Neural cell (in vitro differentiated cells): Measurements from ENCODE around the gene FNDC11. TPM values are rescaled to one million over a fixed set of nuclear protein-coding genes. Genes with fewer than 3 reads are reported as not detected.
"Not testable (repeated sequence)": the region's sequence is repeated elsewhere in the genome, so short reads cannot be mapped to it uniquely, and the experiment has no call there.

Experiments
- H2AFZ ChIP-seq: fragments of 200-600, 300-800 bp; sonication (generic), shearing (Covaris generic); 2 replicates; pipeline ENCODE4 v1.6.0; 2014; ENCODE audit warnings: low read depth, mild to moderate bottlenecking, antibody characterized with exemption, low read length, moderate library complexity
- H3F3A ChIP-seq: fragments of 200-600 bp; shearing (Covaris generic); 2 replicates; pipeline ENCODE4 v1.6.1; 2016; ENCODE audit warnings: mild to moderate bottlenecking, moderate library complexity, mixed read lengths, antibody characterized with exemption, low read length; ENCODE audit not compliant: insufficient read depth, poor library complexity, severe bottlenecking
- H3K27ac ChIP-seq: fragments of 200-600, 300-800 bp; sonication (generic), shearing (Covaris generic); 2 replicates; pipeline ENCODE4 v1.5.1; 2014; ENCODE audit warnings: mild to moderate bottlenecking, low read length, moderate library complexity
- H3K27me3 ChIP-seq: fragments of 300-800, 200-600 bp; sonication (generic), shearing (Covaris generic); 2 replicates; pipeline ENCODE4 v1.6.0; 2014; ENCODE audit warnings: mild to moderate bottlenecking, low read depth, low read length, moderate library complexity; ENCODE audit not compliant: insufficient read depth
- H3K36me3 ChIP-seq: fragments of 300-800, 200-600 bp; sonication (generic), shearing (Covaris generic); 2 replicates; pipeline ENCODE4 v1.5.1; 2014; ENCODE audit warnings: mild to moderate bottlenecking, antibody characterized with exemption, low read length, moderate library complexity; ENCODE audit not compliant: insufficient read depth
- H3K4me2 ChIP-seq: fragments of 300-800, 200-600 bp; sonication (generic), shearing (Covaris generic); 2 replicates; pipeline ENCODE4 v1.6.0; 2014; ENCODE audit warnings: mild to moderate bottlenecking, low read length
- H3K4me3 ChIP-seq: fragments of 300-800, 200-600 bp; sonication (generic), shearing (Covaris generic); 2 replicates; pipeline ENCODE4 v1.5.1; 2014; ENCODE audit warnings: mild to moderate bottlenecking, low read length, moderate library complexity
- H3K79me2 ChIP-seq: fragments of 200-600 bp; shearing (Covaris generic); replicated peaks from 2 replicates; pipeline ENCODE4 v1.6.0; 2014; ENCODE audit warnings: mild to moderate bottlenecking, low read length, moderate library complexity; ENCODE audit not compliant: insufficient read depth
- H3K9ac ChIP-seq: fragments of 300-800, 200-600 bp; sonication (generic), shearing (Covaris generic); 2 replicates; pipeline ENCODE4 v1.6.1; 2016; ENCODE audit warnings: mild to moderate bottlenecking, low read length, mixed read lengths
- H3K9me2 ChIP-seq: fragments of 200-600 bp; shearing (Covaris generic); 2 replicates; pipeline ENCODE4 v1.6.1; 2016; ENCODE audit warnings: mild to moderate bottlenecking, low read length, mixed read lengths; ENCODE audit not compliant: insufficient read depth
- H3K9me3 ChIP-seq: fragments of 200-600, 300-800 bp; sonication (generic), shearing (Covaris generic); 2 replicates; pipeline ENCODE4 v1.6.1; 2016; ENCODE audit warnings: mild to moderate bottlenecking, mixed run types, low read length, moderate library complexity, mixed read lengths
- H4K20me1 ChIP-seq: fragments of 200-600 bp; shearing (Covaris generic); 2 replicates; pipeline ENCODE4 v1.6.1; 2016; ENCODE audit warnings: mild to moderate bottlenecking, mixed run types; ENCODE audit not compliant: insufficient read depth
- EP300 ChIP-seq: fragments of 450-650 bp; conservative IDR thresholded peaks from 2 replicates; pipeline ENCODE4 v1.6.1; 2014; ENCODE audit warnings: antibody characterized with exemption, mild to moderate bottlenecking, moderate library complexity; ENCODE audit not compliant: poor library complexity, severe bottlenecking
- EZH2 ChIP-seq: fragments of 200-600, 300-800 bp; shearing (Covaris generic), sonication (generic); IDR thresholded peaks from 2 replicates; pipeline ENCODE4 v1.6.1; 2014; ENCODE audit warnings: antibody characterized with exemption, low read length, borderline replicate concordance, mild to moderate bottlenecking; ENCODE audit not compliant: insufficient read depth, poor library complexity, severe bottlenecking
- MXI1 ChIP-seq: fragments of 450-650 bp; conservative IDR thresholded peaks from 2 replicates; pipeline ENCODE4 v1.6.1; 2014; ENCODE audit warnings: antibody characterized with exemption, mild to moderate bottlenecking; ENCODE audit not compliant: poor library complexity, severe bottlenecking
- POLR2AphosphoS5 ChIP-seq: IDR thresholded peaks from 2 replicates; pipeline ENCODE4 v1.6.1; 2012
- RAD21 ChIP-seq: fragments of 450-650 bp; conservative IDR thresholded peaks from 2 replicates; pipeline ENCODE4 v1.6.1; 2014; ENCODE audit warnings: antibody characterized with exemption, mild to moderate bottlenecking, moderate library complexity
- SMC3 ChIP-seq: fragments of 450-650 bp; conservative IDR thresholded peaks from 2 replicates; pipeline ENCODE4 v1.6.1; 2014; ENCODE audit warnings: antibody characterized with exemption, mild to moderate bottlenecking, moderate library complexity; ENCODE audit not compliant: poor library complexity
- TAF1 ChIP-seq: IDR thresholded peaks from 2 replicates; pipeline ENCODE4 v1.6.1; 2012; ENCODE audit warnings: low read depth
- polyA plus RNA-seq: library from polyadenylated mRNA; depleted of rRNA; stranded (reverse); fragments of >200 nt; gene quantifications from 2 replicates; pipeline ENCODE4 v1.2.3, GENCODE V29; 2014
- TF ChIP-seq, protein P1 (sequence below): fragments of 450-650 bp; IDR thresholded peaks from 2 replicates; pipeline ENCODE4 v1.5.1; 2014; ENCODE audit warnings: antibody characterized with exemption, mild to moderate bottlenecking, moderate library complexity; ENCODE audit not compliant: poor library complexity, severe bottlenecking
- TF ChIP-seq, protein P2 (sequence below): IDR thresholded peaks from 2 replicates; pipeline ENCODE4 v1.6.1; 2012; ENCODE audit warnings: borderline replicate concordance

The FNDC11 gene
- polyA plus RNA-seq, 1 donor from 2014 or later, result 1.9 TPM

DNA sequence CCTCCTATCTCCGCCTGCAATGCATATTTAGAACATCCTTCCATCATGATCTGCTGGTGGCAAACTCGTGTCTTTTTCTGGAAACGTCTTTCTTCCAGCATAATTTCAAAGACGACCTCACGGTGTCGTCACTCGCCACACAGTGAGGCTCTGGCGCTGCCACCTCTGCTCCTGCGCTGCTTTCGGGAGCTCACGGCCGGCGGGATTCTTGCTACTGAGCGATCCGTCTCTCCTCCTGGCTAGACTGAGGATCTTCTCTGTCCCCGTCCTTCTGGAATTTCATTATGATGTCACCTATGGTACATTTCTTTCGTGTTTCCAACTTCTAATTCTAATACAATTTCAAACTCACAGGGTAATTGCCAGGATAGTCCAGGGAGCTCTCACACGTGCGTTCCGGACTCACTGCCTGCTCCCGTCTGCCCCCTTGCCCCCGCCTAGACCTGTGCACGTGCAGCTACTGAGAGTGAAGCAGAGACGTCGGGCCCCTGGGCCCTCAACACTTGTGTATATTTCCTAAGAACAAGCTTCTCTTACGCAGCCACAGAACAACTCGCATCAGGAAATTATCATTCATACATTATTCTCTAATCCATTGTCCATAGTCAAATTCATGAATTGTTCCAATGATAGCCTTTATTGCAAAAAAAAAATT, 45.6 kb downstream of the FNDC11 start:
- no peaks in the 10 kb centered on the region for H3K9me2 ChIP-seq
- H3K4me3 ChIP-seq, result no peak overlapping the region
- H3K27ac ChIP-seq, result no peak overlapping the region
- no peak overlapping the region for H3K4me2 ChIP-seq
- no peaks in the 10 kb centered on the region for H3K36me3 ChIP-seq
- no peaks in the 10 kb centered on the region for H3K27me3 ChIP-seq
- H3K9me3 ChIP-seq, result no peaks in the 10 kb centered on the region
- no peak overlapping the region for H2AFZ ChIP-seq
- no peaks in the 10 kb centered on the region for H3F3A ChIP-seq
- no peaks in the 10 kb centered on the region for H3K79me2 ChIP-seq
- H3K9ac ChIP-seq, result no peak overlapping the region
- TF ChIP-seq SMC3, result no peak
- TF ChIP-seq, protein P1, sequence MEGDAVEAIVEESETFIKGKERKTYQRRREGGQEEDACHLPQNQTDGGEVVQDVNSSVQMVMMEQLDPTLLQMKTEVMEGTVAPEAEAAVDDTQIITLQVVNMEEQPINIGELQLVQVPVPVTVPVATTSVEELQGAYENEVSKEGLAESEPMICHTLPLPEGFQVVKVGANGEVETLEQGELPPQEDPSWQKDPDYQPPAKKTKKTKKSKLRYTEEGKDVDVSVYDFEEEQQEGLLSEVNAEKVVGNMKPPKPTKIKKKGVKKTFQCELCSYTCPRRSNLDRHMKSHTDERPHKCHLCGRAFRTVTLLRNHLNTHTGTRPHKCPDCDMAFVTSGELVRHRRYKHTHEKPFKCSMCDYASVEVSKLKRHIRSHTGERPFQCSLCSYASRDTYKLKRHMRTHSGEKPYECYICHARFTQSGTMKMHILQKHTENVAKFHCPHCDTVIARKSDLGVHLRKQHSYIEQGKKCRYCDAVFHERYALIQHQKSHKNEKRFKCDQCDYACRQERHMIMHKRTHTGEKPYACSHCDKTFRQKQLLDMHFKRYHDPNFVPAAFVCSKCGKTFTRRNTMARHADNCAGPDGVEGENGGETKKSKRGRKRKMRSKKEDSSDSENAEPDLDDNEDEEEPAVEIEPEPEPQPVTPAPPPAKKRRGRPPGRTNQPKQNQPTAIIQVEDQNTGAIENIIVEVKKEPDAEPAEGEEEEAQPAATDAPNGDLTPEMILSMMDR, result no peak
- no peak for TF ChIP-seq RAD21
- no peak for TF ChIP-seq POLR2AphosphoS5
- TF ChIP-seq EZH2, result no peak
- TF ChIP-seq, protein P2, sequence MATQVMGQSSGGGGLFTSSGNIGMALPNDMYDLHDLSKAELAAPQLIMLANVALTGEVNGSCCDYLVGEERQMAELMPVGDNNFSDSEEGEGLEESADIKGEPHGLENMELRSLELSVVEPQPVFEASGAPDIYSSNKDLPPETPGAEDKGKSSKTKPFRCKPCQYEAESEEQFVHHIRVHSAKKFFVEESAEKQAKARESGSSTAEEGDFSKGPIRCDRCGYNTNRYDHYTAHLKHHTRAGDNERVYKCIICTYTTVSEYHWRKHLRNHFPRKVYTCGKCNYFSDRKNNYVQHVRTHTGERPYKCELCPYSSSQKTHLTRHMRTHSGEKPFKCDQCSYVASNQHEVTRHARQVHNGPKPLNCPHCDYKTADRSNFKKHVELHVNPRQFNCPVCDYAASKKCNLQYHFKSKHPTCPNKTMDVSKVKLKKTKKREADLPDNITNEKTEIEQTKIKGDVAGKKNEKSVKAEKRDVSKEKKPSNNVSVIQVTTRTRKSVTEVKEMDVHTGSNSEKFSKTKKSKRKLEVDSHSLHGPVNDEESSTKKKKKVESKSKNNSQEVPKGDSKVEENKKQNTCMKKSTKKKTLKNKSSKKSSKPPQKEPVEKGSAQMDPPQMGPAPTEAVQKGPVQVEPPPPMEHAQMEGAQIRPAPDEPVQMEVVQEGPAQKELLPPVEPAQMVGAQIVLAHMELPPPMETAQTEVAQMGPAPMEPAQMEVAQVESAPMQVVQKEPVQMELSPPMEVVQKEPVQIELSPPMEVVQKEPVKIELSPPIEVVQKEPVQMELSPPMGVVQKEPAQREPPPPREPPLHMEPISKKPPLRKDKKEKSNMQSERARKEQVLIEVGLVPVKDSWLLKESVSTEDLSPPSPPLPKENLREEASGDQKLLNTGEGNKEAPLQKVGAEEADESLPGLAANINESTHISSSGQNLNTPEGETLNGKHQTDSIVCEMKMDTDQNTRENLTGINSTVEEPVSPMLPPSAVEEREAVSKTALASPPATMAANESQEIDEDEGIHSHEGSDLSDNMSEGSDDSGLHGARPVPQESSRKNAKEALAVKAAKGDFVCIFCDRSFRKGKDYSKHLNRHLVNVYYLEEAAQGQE, result no peak
- no peak for TF ChIP-seq EP300
- no peak for TF ChIP-seq TAF1
- no peak for TF ChIP-seq MXI1
- no peaks in the 10 kb centered on the region for H4K20me1 ChIP-seq

GRCh38 chr20:63601679-63602078, 47.7 kb downstream of the FNDC11 start:
- H3K27me3 ChIP-seq, H3K79me2 ChIP-seq, H3F3A ChIP-seq, H3K9me2 ChIP-seq, H4K20me1 ChIP-seq, H3K9ac ChIP-seq, H3K36me3 ChIP-seq, H3K9me3 ChIP-seq, H3K4me2 ChIP-seq, H3K4me3 ChIP-seq, H2AFZ ChIP-seq, H3K27ac ChIP-seq: not testable (repeated sequence)

DNA sequence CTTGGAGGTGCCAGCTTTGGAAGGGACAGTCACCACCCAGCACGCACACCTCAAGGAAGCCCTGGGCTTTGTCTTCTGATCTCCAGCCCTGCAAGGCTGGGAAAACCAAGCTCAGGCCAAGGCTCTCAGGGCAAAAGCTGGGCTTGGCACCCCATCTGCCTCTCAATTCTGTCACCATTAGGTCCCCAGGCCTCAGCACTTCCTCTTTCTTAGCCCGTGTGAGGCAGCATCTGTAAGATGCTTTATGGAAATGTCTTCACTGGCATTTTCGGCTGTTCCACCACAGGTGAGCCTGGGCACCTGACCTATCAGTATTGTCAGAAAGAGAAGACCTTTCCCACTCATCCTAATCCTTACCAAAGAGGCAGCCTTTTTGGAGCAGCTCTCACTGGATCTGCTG, 48.4 kb downstream of the FNDC11 start:
- Histone ChIP-seq H3K27me3 (no peaks in the 10 kb centered on the region), H3K36me3 (no peaks in the 10 kb centered on the region)

More for the DNA sequence above, 48.4 kb downstream of the FNDC11 start:
- no peak overlapping the region for H3K4me3 ChIP-seq
- H4K20me1 ChIP-seq, result no peaks in the 10 kb centered on the region
- TF ChIP-seq SMC3 (no peak), RAD21 (no peak), MXI1 (no peak), EZH2 (no peak), EP300 (no peak), POLR2AphosphoS5 (no peak), TAF1 (no peak)
- TF ChIP-seq, protein P1, result no peak
- TF ChIP-seq, protein P2, result no peak
- no peaks in the 10 kb centered on the region for H3F3A ChIP-seq
- no peaks in the 10 kb centered on the region for H3K79me2 ChIP-seq
- no peaks in the 10 kb centered on the region for H3K9me3 ChIP-seq
- H2AFZ ChIP-seq, result no peak overlapping the region
- H3K27ac ChIP-seq, result no peak overlapping the region
- no peak overlapping the region for H3K4me2 ChIP-seq
- no peak overlapping the region for H3K9ac ChIP-seq
- H3K9me2 ChIP-seq, result no peaks in the 10 kb centered on the region
